K562 (cell line): ENCODE data around the gene GNAQ. TPM values are rescaled to one million over a fixed set of nuclear protein-coding genes. Genes with fewer than 3 reads are reported as not detected.
A peak's percentile ranks its signal among the peaks of the same experiment; 100 is the strongest.

Source experiments
- FUS ChIP-seq: fragments of 200-400 bp; formaldehyde crosslinking; optimal IDR thresholded peaks from 2 replicates; pipeline ENCODE3; 2017; ENCODE audit warnings: low read depth, low read length
- MTF1 ChIP-seq: fragments of 250-450 bp; sonication (Bioruptor Pico); IDR thresholded peaks from 2 replicates; pipeline ENCODE4 v1.9.0; 2021; ENCODE audit warnings: moderate library complexity, mild to moderate bottlenecking, inconsistent platforms, borderline replicate concordance
- POLR2AphosphoS2 ChIP-seq: IDR thresholded peaks from 2 replicates; pipeline ENCODE4 v1.6.1; 2012; ENCODE audit warnings: low read length, improper control_type of control experiment
- POLR3G ChIP-seq: IDR thresholded peaks from 2 replicates; pipeline ENCODE4 v1.6.1; 2011; ENCODE audit not compliant: insufficient read length, insufficient replicate concordance; ENCODE audit errors: extremely low read depth
- STAT5A ChIP-seq: IDR thresholded peaks from 2 replicates; pipeline ENCODE4 v1.6.1; 2012; ENCODE audit warnings: low read length, inconsistent platforms, borderline replicate concordance
- XRCC4 ChIP-seq: IDR thresholded peaks from one replicate; pipeline ENCODE4 v1.6.1; 2011; ENCODE audit not compliant: insufficient read depth, insufficient read length; ENCODE audit errors: extremely low read depth
- ZBTB1 ChIP-seq: sonication (generic); formaldehyde crosslinking; IDR thresholded peaks from 2 replicates; pipeline ENCODE4 v1.8.1; 2023; ENCODE audit warnings: missing genetic modification reagents, low read depth, mild to moderate bottlenecking, borderline replicate concordance
- ZNF253 ChIP-seq: fragments of 250-450 bp; sonication (Bioruptor Pico); conservative IDR thresholded peaks from 2 replicates; pipeline ENCODE4 v1.6.1; 2021; ENCODE audit warnings: mild to moderate bottlenecking
- ZNF707 ChIP-seq: fragments of 250-450 bp; sonication (Bioruptor Pico); conservative IDR thresholded peaks from 2 replicates; pipeline ENCODE4 v1.8.0; 2022; ENCODE audit warnings: inconsistent platforms, mild to moderate bottlenecking, moderate library complexity
- ZNF717 ChIP-seq: fragments of 250-450 bp; sonication (Bioruptor Pico); IDR thresholded peaks from 2 replicates; pipeline ENCODE4 v1.5.0; 2021
- ZNF75A ChIP-seq: fragments of 450-650 bp; formaldehyde crosslinking; IDR thresholded peaks from 2 replicates; pipeline ENCODE4 v1.4.0; 2020; ENCODE audit warnings: mild to moderate bottlenecking
- ZNF780A ChIP-seq: fragments of 250-450 bp; sonication (Bioruptor Pico); IDR thresholded peaks from 2 replicates; pipeline ENCODE4 v1.5.0; 2021; ENCODE audit warnings: mild to moderate bottlenecking
- polyA plus RNA-seq, 8 experiments: library from polyadenylated mRNA; depleted of rRNA in 4 of 8; stranded (reverse) in 5 of 8; unstranded in 3 of 8; fragments of >200 nt; fragmentation: Nextera tagmentation in 2 of 8; fragmentation: Illumina TruSeq in 1 of 8; extraction: Ambion mirVana in 2 of 8; extraction: Trizol in 1 of 8; gene quantifications; 2 replicates each; pipeline versions ENCODE4 v1.2.1 to v1.2.3, GENCODE V29; 2011 to 2014; ENCODE audit warnings: inconsistent platforms in 1 of 8, missing spikeins in 1 of 8
- total RNA-seq, 7 experiments: library from RNA; depleted of rRNA in 6 of 7; stranded (reverse); fragments of >200 nt in 6 of 7; fragmentation: Illumina TruSeq in 2 of 7; extraction: Trizol in 2 of 7; gene quantifications; 2 replicates each; pipeline versions ENCODE4 v1.2.1 to v1.2.3, GENCODE V29; 2011 to 2021; ENCODE audit warnings: low replicate concordance in 1 of 7
- TF ChIP-seq, protein P1 (sequence below): fragments of 450-650 bp; IDR thresholded peaks from 2 replicates; pipeline ENCODE4 v1.6.1; 2017; ENCODE audit warnings: mild to moderate bottlenecking, moderate library complexity
- TF ChIP-seq, protein P2 (sequence below): sonication (generic); formaldehyde crosslinking; IDR thresholded peaks from 2 replicates; pipeline ENCODE4 v1.8.0; 2022; ENCODE audit warnings: missing genetic modification reagents, mild to moderate bottlenecking, moderate library complexity, borderline replicate concordance
- TF ChIP-seq, protein P3 (sequence below): conservative IDR thresholded peaks from 2 replicates; pipeline ENCODE4 v1.6.1; 2011; ENCODE audit warnings: low read depth, mild to moderate bottlenecking, low read length; ENCODE audit not compliant: control insufficient read depth
- TF ChIP-seq, protein P4 (sequence below): sonication (generic); formaldehyde crosslinking; IDR thresholded peaks from 2 replicates; pipeline ENCODE4 v1.9.0; 2022; ENCODE audit warnings: mild to moderate bottlenecking, missing genetic modification reagents

Gene GNAQ
- total and polyA plus RNA-seq, 9 of the 15 experiments (the other 6 are each of a cell fraction or from before 2014, with no cell fraction given), result 4.8 to 27.9 (median 17.5) TPM

DNA sequence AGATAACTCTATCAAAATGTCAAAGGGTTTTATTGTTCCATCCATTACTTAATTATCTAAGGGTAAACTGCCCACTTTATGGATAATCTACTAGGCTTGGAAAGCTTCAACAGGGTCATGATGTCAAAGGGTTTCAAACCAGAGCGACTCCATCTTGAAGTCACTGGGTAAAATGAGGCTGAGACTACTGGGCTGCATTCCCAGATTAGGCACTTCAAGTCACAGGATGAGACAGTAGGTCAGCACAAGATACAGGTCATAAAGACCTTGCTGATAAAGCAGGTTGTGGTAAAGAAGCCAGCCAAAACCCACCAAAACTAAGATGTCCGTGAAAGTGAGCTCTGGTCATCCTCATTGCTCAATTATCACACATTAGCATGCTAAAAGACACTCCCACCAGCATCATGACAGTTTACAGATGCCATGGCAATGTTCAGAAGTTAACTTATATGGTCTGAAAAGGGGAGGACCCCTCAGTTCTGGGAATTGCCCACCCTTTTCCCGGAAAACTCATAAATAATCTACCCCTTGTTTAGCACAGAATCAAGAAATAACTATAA lies 138.6 kb downstream of the GNAQ start (continued):
- TF ChIP-seq ZBTB1 (CRISPR knock-in tag) (no peak), ZNF253 (CRISPR knock-in tag) (no peak), ZNF75A (no peak), FUS (no peak), XRCC4 (no peak), ZNF707 (CRISPR knock-in tag) (no peak), POLR2AphosphoS2 (no peak), MTF1 (CRISPR knock-in tag) (peak; percentile 54; the same call in 1 of the 2 replicates), ZNF717 (no peak), ZNF780A (CRISPR knock-in tag) (no peak), POLR3G (no peak), STAT5A (peak; percentile 89)
- TF ChIP-seq, protein P1, sequence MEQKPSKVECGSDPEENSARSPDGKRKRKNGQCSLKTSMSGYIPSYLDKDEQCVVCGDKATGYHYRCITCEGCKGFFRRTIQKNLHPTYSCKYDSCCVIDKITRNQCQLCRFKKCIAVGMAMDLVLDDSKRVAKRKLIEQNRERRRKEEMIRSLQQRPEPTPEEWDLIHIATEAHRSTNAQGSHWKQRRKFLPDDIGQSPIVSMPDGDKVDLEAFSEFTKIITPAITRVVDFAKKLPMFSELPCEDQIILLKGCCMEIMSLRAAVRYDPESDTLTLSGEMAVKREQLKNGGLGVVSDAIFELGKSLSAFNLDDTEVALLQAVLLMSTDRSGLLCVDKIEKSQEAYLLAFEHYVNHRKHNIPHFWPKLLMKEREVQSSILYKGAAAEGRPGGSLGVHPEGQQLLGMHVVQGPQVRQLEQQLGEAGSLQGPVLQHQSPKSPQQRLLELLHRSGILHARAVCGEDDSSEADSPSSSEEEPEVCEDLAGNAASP, result no peak
- TF ChIP-seq, protein P2, sequence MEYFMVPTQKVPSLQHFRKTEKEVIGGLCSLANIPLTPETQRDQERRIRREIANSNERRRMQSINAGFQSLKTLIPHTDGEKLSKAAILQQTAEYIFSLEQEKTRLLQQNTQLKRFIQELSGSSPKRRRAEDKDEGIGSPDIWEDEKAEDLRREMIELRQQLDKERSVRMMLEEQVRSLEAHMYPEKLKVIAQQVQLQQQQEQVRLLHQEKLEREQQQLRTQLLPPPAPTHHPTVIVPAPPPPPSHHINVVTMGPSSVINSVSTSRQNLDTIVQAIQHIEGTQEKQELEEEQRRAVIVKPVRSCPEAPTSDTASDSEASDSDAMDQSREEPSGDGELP, result no peak
- TF ChIP-seq, protein P3, sequence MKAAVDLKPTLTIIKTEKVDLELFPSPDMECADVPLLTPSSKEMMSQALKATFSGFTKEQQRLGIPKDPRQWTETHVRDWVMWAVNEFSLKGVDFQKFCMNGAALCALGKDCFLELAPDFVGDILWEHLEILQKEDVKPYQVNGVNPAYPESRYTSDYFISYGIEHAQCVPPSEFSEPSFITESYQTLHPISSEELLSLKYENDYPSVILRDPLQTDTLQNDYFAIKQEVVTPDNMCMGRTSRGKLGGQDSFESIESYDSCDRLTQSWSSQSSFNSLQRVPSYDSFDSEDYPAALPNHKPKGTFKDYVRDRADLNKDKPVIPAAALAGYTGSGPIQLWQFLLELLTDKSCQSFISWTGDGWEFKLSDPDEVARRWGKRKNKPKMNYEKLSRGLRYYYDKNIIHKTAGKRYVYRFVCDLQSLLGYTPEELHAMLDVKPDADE, result no peak
- TF ChIP-seq, protein P4, sequence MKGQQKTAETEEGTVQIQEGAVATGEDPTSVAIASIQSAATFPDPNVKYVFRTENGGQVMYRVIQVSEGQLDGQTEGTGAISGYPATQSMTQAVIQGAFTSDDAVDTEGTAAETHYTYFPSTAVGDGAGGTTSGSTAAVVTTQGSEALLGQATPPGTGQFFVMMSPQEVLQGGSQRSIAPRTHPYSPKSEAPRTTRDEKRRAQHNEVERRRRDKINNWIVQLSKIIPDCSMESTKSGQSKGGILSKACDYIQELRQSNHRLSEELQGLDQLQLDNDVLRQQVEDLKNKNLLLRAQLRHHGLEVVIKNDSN (CRISPR knock-in tag), result no peak
